ENCODE results near the gene LSM14A. TPM values are rescaled to one million over a fixed set of nuclear protein-coding genes. Genes with fewer than 3 reads are reported as not detected.
"Not testable (repeated sequence)": the region's sequence is repeated elsewhere in the genome, so short reads cannot be mapped to it uniquely, and the experiment has no call there.

LSM14A gene
- total RNA-seq, 1 experiment from 2014 or later, result 161 TPM

GRCh38 chr19:34173193-34173956 lies 1.1 kb downstream of the LSM14A start (continued):
- TF ChIP-seq FOXP4 (CRISPR knock-in tag; IDR thresholded peaks at IDR 0.05), result no peak
- no peak for TF ChIP-seq GRHL2 (CRISPR knock-in tag; IDR thresholded peaks at IDR 0.05; ENCODE audit: insufficient replicate concordance, severe bottlenecking)
- TF ChIP-seq NR3C1 (CRISPR knock-in tag; conservative IDR thresholded peaks at IDR 0.05; ENCODE audit: low read depth), result no peak
- TF ChIP-seq ZNF138 (CRISPR knock-in tag; conservative IDR thresholded peaks at IDR 0.05), result no peak

GRCh38 chr19:34175173-34175572 lies 2.9 kb downstream of the LSM14A start:
- H3K27ac Mint-ChIP-seq, result not testable (repeated sequence)
- CTCF ChIA-PET, result interaction anchor here (1.6 kb wide), 1 partner anchor 397 kb away, joined by 4 read pairs; no protein-coding TSS in a partner anchor

GRCh38 chr19:34176581-34176980 lies 4.3 kb downstream of the LSM14A start:
- ATAC-seq, result no peak
- DNase-seq (ENCODE audit: low spot score), result no peak
- no peak overlapping the region for H3K27ac Mint-ChIP-seq
- peaks cover 64% of the 10 kb centered on the region for H3K4me1 Mint-ChIP-seq
- ChIA-PET POLR2A (no interaction called here), CTCF (interaction anchor here (0.6 to 0.8 kb wide), 2 partner anchors 309 to 398 kb away, joined by 3 read pairs; no protein-coding TSS in a partner anchor)
- H3K27me3 Mint-ChIP-seq (ENCODE audit: low read depth), result no peaks in the 10 kb centered on the region
- TF ChIP-seq ZMAT4 (CRISPR knock-in tag; IDR thresholded peaks at IDR 0.05), result no peak
- TF ChIP-seq ZNF121 (CRISPR knock-in tag; IDR thresholded peaks at IDR 0.05), result no peak
- no peak for TF ChIP-seq TEAD1 (CRISPR knock-in tag; IDR thresholded peaks at IDR 0.05)
- TF ChIP-seq CREM (CRISPR knock-in tag; IDR thresholded peaks at IDR 0.05), result no peak
- no peak for TF ChIP-seq KAT7 (CRISPR knock-in tag; IDR thresholded peaks at IDR 0.05; ENCODE audit: borderline replicate concordance)
- no peak overlapping the region; the same call in 1 of the 2 replicates for H3K4me3 Mint-ChIP-seq
- peaks cover 11% of the 10 kb centered on the region for H3K36me3 Mint-ChIP-seq
- no peaks in the 10 kb centered on the region for H3K9me3 Mint-ChIP-seq

More at GRCh38 chr19:34175173-34175572, 2.9 kb downstream of the LSM14A start:
- H3K27me3 Mint-ChIP-seq (ENCODE audit: low read depth); DNase-seq (ENCODE audit: low spot score); H3K9me3 Mint-ChIP-seq; POLR2A ChIA-PET; ATAC-seq: not testable (repeated sequence)
- Mint-ChIP-seq H3K36me3 (peaks cover 11% of the 10 kb centered on the region), H3K4me1 (peaks cover 53% of the 10 kb centered on the region), H3K4me3 (peak overlapping the region; percentile 52)

- POLR2A ChIA-PET, result no interaction called here
- TF ChIP-seq GRHL2 (CRISPR knock-in tag; IDR thresholded peaks at IDR 0.05; ENCODE audit: insufficient replicate concordance, severe bottlenecking) (no peak), HMGA2 (CRISPR knock-in tag; IDR thresholded peaks at IDR 0.05) (no peak), ZNF219 (CRISPR knock-in tag; IDR thresholded peaks at IDR 0.05; ENCODE audit: borderline replicate concordance) (no peak), EMX1 (CRISPR knock-in tag; IDR thresholded peaks at IDR 0.05) (no peak), ZMAT4 (CRISPR knock-in tag; IDR thresholded peaks at IDR 0.05) (no peak), IRF1 (CRISPR knock-in tag; IDR thresholded peaks at IDR 0.05) (no peak), ZNF138 (CRISPR knock-in tag; conservative IDR thresholded peaks at IDR 0.05) (no peak), GABPB1 (CRISPR knock-in tag; IDR thresholded peaks at IDR 0.05) (no peak), PRDM15 (CRISPR knock-in tag; IDR thresholded peaks at IDR 0.05) (no peak), ZNF281 (CRISPR knock-in tag; IDR thresholded peaks at IDR 0.05) (no peak), IRF2 (CRISPR knock-in tag; IDR thresholded peaks at IDR 0.05; ENCODE audit: borderline replicate concordance, low read depth) (no peak)
These were observed 5.9 kb downstream of the LSM14A start for GRCh38 chr19:34178274-34178610.

More at GRCh38 chr19:34178274-34178610, 5.9 kb downstream of the LSM14A start:
- H3K4me1 Mint-ChIP-seq, result peaks cover 74% of the 10 kb centered on the region
- no peaks in the 10 kb centered on the region for H3K27me3 Mint-ChIP-seq (ENCODE audit: low read depth)
- no peak overlapping the region for H3K4me3 Mint-ChIP-seq
- DNase-seq (ENCODE audit: low spot score) (no peak), ATAC-seq (no peak)
- no peaks in the 10 kb centered on the region for H3K9me3 Mint-ChIP-seq
- no peak overlapping the region for H3K27ac Mint-ChIP-seq
- H3K36me3 Mint-ChIP-seq, result peaks cover 7% of the 10 kb centered on the region
- CTCF ChIA-PET, result interaction anchor here (0.7 kb wide), 1 partner anchor 250 kb away, joined by 3 read pairs; the partner anchor contains the start of gene UBA2
